Thyroid gland (tissue), 4 donors: ENCODE data around the gene PIGM.

Experiments
- POLR2A ChIP-seq, 2 donors: fragments of 450-650 bp; IDR thresholded peaks; one replicate each; pipeline ENCODE4 v1.6.1; 2017; ENCODE audit warnings: antibody characterized with exemption in 2 of 2, mild to moderate bottlenecking in 2 of 2, moderate library complexity in 1 of 2
- TF ChIP-seq, protein P1 (sequence below), 6 experiments: fragments of 200-600 bp in 3 of 6; fragments of 450-650 bp in 3 of 6; sonication (generic) in 3 of 6; IDR thresholded peaks; one replicate each; pipeline ENCODE4 v1.5.1; 2016 to 2019; ENCODE audit warnings: antibody characterized with exemption in 6 of 6, mild to moderate bottlenecking in 2 of 6, inconsistent platforms in 1 of 6, moderate library complexity in 1 of 6

DNA sequence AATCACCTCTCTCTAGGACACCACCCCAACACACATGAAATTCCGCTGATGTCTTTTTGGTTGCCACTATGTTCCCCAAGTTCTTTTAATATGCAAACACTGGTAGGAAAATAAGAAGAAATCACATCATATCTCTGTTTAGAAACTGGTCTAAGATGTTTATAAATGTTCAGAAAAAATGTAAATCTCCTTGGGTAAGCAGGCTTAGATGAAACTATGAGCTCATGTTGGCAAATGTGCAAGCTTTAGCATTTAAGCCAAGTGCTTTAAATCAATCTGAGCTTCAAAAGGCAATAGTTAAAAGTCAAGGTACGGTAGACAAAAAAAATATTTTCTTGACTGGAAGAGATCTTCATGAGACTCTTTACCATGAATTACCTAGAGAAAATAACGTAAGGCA is 52.5 kb downstream of the PIGM start:
- TF ChIP-seq, protein P1, sequence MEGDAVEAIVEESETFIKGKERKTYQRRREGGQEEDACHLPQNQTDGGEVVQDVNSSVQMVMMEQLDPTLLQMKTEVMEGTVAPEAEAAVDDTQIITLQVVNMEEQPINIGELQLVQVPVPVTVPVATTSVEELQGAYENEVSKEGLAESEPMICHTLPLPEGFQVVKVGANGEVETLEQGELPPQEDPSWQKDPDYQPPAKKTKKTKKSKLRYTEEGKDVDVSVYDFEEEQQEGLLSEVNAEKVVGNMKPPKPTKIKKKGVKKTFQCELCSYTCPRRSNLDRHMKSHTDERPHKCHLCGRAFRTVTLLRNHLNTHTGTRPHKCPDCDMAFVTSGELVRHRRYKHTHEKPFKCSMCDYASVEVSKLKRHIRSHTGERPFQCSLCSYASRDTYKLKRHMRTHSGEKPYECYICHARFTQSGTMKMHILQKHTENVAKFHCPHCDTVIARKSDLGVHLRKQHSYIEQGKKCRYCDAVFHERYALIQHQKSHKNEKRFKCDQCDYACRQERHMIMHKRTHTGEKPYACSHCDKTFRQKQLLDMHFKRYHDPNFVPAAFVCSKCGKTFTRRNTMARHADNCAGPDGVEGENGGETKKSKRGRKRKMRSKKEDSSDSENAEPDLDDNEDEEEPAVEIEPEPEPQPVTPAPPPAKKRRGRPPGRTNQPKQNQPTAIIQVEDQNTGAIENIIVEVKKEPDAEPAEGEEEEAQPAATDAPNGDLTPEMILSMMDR (IDR thresholded peaks at IDR 0.05): no peak
- TF ChIP-seq POLR2A (IDR thresholded peaks at IDR 0.05): no peak
